Right renal pelvis (tissue), 4 donors: ENCODE data around the gene APOL2. TPM values are rescaled to one million over a fixed set of nuclear protein-coding genes. Genes with fewer than 3 reads are reported as not detected.
"Not testable (repeated sequence)": the region's sequence is repeated elsewhere in the genome, so short reads cannot be mapped to it uniquely, and the experiment has no call there.

Experiments
- DNase-seq, 4 donors: peaks; one replicate each; pipeline ENCODE4 v3.0.0-alpha.2; 2013; ENCODE audit warnings: low read depth in 4 of 4, low spot score in 3 of 4, missing footprints in 1 of 4
- polyA plus RNA-seq, 4 donors: library from polyadenylated mRNA; unstranded; fragments of 120-200 nt; gene quantifications; one replicate each; pipeline ENCODE4 v1.2.1, GENCODE V29; 2013; ENCODE audit not compliant: insufficient read length in 4 of 4

APOL2 gene
- polyA plus RNA-seq, 4 donors, result 22.2 to 30.6 (median 28.0) TPM

DNA sequence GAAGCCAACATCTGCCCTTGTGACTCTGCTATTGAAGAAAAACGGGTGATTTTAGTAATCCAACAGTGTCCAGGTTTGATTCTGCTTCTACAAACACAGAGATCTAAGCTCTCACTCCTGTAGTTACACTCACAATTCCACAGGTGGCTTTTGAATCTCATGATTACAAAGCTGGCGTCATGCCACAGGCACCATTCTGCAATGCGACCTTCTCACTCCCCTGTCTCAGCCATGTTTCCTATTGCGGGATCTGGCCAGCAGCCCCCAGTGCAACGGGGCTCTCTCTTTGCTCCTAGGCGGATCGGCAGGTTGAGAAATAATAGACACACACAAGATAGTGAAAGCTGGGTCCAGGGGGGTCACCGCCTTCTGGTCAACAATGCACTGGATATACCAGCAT, 36.4 kb downstream of the APOL2 start:
- not testable (repeated sequence) for DNase-seq

DNA sequence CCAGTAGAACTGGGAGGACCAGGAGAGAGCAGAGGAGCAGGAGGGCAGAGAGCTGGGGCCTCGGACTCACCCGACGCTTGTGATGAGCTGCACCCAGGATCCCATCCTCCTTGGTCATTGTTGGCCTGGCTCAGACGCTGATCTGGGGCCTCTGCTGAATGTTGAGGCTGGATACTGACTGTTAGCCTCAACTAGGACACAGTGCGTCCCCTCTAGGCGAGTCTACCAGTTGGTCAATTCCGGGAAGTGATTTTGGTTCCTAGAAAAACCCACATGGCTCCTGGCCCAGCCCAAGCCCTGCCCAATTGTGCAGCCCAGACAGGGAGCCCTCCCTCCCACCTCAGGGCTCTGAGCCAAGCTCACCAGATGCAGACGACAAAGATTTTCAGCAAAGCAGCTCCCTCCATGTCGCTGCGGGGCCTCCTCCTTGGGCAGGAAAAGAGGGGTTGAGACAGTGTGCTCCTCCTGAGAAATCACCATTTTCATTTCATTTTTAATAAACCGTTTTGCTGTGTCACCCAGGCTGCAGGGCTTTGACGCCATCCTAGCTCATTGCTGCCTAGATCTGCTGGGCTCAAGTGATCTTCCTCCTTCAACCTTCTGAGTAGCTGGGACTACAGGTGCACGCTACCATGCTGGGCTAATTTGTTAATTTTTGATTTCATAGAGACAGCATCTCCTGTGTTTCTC, 37.6 kb downstream of the APOL2 start, which contains the start of gene APOL4:
Gene APOL4 (minus strand): TSS at position 180 of the 690 bp plus-strand sequence. CDS start 75 bp downstream, at position 105.
- DNase-seq, result no peak

DNA sequence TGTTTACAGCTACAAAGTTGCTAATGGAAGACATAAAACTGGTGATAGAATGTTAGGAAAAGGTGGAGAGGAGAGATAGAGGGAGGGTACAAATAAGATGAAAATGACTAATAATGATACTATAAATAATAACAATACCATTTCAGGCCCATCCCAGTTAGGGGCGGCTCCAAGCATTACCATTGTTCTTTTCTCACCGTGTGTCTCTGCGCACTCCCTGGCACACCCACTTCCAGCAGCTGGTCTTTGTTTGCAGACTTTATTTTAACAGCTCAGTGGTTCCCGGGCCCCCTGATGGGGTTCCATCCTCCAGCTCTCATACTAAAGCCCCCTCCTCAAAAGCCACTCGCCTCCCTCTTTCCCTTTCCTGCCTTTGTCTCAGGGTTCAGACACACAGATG, 38.3 kb downstream of the APOL2 start:
- DNase-seq, result not testable (repeated sequence)

DNA sequence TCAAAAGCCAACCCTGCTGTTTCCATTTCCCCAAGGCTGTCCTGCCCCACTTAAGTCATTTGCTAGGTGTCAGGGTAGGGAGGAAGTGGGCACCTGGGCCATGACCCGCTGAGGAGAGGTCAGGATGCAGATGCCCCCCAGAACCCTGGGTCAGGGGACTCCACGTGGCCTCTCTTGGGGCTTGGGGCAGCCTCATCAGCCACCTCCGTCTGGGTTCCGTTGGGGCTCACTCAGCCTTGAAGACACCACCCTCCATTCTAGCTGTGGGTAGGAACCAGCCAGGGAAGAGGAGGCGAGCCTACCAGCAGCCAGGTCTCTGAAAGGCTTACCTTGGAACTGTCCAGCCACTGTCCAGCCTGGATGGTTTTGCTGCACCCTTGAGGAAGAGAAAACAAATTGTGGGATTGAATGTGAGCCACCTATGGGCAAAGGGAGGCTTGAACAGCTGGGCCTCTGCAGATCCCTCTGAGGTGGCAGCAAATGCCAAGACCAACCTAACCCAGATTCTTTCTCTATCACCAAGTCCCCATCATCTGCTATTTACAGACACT, 40.3 kb downstream of the APOL2 start:
- DNase-seq, result no peak

DNA sequence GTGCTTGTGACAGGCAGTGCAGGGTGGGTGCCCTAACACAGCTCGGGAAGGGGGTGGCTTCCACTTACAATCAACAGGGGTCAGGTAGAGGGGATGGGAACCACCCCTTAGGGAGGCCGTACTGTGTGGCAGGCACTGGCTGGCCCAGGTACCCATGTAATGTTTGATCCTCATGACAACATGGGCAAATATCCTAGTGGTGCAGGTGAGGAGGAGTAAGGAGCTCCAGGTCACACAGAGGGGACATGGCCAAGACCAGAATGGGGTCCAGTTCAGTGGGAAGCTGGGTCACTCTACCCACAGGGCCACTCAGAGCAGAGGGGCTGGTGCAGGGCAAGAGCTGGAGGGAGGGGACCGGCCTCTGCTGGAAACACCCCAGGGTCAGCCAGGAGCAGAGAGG, 40.8 kb downstream of the APOL2 start:
- DNase-seq, result no peak

DNA sequence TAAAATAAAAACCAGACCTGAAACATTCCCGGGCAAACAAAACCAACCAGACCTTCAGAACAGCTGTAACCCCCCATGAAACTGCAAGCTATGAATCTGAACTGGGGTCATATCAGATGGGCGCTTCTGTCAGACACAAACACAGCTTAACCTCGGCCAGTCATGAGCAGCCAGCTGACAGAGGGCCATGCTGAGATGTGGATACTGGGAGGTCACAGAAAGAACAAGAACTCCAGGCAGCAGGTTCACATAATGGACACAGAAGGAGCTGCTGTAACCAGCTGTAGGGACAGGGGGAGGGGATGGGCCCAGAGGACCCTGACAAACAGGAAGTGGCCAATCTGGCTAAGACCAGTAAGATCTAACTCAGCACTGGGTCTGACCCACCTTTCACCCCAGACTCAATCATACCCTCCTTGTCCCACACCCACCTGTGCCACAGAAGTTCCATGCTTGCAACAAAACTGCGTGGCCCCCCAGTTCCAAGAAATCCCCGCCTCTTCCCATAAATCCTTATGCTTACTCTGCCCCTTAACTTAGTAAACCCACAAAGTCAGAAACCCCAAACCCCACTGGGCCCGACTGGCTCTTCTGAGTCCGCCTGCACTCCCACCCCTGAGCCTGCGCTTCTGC, 41.7 kb downstream of the APOL2 start:
- no peak for DNase-seq

DNA sequence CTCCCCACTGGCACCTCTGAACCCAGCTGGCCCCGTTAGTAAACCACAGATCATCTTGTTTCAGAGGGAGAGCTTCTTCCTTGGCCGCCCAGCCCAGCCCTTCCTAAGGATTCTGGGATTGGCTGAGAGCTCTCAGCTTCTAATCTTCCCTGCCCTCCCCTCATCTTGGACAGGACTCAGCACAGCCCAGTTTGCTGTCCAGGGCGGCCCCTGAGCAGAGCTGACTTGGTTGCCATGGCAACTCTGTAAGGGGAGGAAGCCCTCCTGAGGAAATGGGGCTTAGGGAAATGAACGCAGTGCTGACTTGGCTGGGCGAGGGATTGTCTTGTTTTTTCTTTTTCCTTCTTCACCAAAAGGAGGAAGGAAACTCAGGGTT, 42.3 kb downstream of the APOL2 start:
- DNase-seq, result peak in 1 of 4 donors; percentile 68

DNA sequence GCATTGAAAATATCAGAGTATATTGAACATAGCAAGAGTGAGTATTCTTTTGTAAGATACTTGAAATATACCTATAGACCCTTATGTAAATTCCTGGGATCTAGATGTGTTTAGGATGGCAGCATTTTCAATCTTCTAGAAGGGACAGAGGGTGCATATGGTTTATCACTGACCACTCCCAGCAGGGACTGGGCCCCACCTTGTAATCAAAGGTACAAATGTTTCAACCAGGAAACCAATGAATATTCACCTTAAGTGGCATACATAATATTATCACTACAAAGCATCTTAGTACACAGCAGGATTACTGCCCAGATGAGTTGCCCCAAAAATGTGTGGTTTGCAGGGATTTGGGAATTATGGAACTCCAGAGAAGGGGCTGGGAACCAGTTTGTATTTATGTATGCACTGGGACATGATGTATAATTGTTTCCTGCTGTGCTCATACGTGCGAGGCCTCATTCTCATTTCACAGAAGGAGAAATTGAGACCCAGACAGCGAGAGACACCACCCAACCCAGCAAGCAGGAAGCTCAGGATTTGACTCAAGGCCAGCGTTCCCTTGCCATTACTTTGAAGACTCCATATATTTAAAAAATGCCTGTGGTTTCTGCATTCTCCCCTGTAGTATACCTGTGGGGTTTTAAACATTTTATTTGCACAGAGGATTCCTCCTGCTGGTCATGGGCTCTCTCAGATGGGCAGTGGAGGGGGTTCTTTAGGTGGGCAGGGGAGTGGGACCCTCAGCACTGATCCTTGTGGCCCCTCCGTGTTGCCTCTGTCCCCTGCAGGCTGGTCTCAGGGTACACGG, 42.9 kb downstream of the APOL2 start:
- no peak for DNase-seq

DNA sequence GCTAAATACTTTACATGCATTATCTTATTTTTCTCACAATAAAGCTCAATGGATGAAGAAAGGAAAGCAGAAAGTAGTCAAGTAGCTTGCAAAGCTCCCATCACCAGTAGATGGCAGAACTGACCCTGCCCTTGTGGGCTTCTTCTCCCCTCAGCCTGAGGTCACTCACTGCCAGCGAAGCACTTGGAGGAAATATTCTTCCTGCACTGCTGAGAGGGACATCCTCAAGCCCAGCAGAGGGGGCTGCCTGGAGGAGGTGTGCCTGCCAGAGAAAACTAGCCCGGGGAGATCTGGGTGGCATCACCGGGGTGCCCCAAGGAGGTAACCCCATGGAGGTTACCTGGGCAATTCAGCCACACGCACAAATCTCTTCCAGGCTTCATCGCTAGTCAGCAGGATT, 44.4 kb downstream of the APOL2 start:
- DNase-seq, result peak in 1 of 4 donors; percentile 48

DNA sequence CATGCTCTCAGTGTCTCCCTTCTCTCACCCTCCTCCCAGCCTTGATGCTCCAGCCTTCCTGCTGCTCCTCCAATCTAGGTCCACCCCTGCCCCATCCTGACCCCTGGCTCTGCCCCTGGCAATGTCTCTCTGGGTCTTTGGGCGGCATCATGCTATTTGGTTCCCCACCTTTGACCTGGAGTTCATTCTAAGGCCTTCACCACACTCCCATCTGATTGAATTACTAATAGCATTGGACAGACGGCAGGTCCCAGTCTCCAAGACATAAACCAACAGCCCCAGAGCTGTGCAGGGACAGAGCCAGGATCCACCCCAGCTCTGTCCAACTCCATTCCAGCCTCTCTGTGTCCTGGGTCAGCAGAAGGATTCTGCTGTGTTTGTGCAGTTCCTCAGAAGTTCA, 44.9 kb downstream of the APOL2 start:
- DNase-seq, result no peak

DNA sequence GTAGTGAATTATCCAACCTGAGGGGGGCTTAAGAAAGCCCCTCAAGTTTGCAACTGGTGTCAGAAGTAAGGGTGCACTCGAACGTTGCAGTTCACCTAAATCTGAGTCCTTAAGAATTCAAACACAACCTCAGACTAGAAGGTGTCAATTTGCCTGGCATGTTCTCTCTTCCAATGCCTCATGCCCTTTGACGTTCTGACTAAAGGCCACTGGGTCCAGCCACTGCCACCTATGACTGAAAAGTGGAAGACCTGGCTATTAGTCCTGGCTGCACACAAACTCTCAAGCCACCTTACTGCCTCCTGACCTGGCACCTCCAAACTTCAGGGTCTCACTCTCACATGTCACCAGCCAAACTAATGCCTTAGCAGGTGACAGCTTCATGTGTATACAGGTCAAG, 45.8 kb downstream of the APOL2 start:
- DNase-seq, result no peak

DNA sequence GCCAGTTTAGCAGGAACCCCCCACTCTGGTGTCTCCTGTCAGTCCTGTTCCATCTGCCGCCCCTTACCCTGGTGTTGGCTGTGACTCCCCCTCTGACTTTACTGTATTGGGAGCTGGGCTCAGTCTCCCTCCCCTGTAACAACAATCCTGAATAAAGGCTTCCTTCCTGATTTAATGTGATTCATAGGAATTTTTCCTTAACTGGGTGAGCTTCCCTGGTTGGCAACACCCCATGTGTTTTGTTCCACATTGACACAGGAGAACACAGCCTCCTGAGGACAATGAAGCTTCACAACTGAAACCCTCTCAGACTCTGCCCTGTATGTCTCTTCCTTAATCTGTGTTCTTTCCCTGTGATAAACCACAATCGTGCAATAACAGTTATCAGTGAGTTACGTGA, 46.2 kb downstream of the APOL2 start:
- DNase-seq, result no peak

DNA sequence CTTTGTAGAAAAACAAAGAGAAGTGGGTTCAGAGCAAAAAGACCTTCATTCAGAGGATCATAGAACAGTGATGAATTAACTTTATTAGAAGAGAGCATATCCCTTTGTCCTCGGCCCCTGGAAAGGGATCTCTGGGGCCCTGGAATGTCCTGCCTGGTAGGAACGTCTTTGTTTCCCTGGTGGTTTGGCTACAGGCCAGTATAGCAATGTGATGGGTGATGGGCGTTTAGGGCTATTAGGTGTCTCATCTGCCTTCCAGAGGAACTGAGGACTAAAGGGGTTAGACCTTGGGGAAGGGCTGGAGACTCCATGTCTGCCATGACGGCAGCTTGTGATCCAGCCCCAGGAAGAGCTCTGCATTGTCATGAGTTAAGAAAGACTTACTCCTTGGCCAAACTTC, 46.8 kb downstream of the APOL2 start:
- DNase-seq, result no peak

DNA sequence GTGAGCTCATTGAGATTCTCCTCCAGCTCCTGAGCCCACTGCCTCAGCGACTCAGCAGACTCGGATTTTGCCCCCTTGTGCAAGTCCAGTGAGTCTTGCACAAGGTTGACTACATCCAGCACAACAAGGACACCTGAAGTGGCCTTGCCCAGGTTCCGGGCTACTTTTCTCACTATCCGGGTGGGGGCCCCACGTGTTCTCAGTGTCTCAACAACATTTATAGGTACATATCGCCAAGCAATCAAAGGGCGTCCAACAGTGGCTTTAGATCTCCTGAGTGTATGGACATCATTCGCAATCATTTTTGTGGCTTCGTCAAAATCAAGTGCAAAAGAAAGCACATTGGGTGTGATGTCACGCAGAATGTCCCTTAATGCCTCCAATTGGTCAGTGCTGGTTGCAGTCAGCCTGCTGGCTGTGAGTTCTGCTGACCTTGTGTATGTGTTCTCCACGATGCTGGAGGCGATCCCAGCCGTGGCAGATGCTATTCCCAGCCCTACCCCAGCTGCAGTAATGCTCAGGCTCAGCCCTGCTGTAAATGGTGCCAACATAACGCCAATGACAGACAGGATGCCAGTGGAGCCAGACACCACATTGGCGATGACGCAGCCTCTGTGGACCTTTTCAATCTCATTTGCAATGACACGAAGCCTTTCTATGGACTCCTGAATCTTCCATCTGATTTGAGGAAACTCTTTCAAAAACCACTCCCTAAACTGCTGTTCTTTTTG, 48.1 kb downstream of the APOL2 start:
- no peak for DNase-seq

DNA sequence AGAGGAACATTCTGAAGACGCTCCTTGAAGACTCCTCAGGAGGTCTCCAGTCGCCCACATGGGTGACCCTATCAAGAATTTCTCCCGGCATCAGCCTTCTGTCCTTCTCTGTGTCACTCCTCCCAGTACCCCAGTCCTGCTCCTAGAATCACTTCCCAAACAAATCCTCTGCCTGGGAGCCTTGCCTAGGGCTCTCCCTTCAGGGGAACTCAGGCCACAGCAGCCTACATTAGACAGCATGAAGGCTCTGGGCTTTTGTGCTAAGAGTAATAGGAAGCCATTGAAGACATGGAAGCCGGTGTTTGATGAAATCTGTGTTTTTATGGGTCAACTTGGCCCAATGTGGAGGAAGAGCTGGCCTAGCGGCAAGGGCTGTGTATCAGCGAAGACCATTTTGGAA, 51.5 kb downstream of the APOL2 start:
- not testable (repeated sequence) for DNase-seq

DNA sequence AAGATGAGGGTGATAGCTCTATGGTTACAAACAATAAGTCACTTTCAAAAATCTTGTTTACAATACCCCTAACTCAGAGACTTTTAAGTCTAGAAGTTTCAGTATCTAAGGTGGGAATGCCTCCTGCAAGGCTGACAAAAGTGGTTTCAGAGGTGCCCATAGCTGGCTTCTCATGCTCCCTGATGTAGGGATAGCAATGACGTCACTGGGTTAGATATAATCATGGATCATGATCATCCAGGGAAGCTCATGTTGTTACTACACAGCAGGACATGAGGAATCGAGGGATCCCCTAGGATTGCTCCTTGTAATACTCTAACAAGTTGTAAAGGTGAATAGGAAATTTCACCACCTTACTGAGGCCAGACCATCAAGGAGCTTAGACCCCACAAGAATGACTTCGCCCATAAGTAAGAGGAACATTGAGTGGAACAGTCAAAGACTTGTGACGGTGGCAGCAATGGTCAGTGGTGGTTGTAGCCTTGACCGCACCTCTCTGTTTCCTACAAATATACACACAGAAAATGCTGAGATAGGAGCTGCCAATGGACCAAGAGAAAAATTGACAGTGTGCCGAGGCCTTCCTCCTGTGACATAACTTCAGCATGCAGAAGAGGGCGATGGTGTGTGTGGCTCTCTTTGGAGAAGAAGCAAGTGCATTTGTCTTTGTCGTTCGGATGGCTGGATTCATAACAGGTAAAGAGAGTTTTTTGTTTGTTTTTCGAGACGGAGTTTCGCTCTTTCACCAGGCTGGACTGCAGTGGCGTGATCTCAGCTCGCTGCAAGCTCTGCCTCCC, 53.3 kb downstream of the APOL2 start:
- DNase-seq, result no peak

DNA sequence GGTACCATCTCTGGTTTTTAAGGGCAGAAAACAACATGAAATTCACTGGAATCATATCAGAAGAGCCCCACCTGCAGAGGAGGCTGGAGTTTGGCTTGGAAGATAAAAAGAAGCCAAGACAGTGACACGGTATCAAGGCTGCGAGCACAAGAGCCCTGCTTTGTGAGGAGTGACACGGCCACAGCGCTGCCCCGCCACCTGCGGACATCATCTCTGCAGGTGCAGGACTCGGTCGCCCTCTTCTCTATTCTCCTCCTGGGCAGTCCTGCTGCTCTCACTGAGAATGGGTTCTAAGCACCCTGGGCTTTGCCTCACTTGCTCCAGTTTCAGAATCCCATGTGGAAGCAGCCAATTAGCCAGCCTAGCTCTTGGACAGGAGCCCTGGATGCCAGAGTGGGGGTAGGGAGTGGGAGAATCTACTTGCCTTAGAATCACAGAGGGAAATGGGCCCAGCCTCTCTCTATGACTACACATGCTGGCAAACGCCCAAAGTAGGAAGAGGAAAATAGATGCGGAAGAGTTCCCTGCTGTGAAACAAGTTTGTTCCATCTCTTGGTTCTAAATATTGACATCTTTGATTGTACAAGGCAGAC, 54.8 kb downstream of the APOL2 start:
- no peak for DNase-seq

DNA sequence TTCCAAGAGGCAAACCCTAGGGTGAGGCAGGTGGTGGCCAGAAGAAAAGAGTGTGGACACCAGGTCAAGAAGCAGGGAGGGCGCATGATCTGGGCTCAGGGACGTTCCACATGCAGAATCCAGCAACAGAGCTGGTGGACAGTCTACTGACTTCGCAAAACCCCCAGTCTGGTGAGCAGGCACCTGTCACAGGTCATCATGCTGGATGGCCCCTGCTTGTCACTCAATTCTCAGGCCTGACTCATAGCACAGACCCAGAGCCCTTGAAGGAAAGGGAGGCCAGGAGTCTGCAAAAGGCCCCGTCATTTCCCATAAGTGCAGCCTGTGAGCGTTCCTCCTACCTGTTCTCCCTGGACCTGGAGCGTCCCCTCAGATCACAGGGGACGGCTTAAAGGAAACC, 55.9 kb downstream of the APOL2 start:
- DNase-seq, result no peak

DNA sequence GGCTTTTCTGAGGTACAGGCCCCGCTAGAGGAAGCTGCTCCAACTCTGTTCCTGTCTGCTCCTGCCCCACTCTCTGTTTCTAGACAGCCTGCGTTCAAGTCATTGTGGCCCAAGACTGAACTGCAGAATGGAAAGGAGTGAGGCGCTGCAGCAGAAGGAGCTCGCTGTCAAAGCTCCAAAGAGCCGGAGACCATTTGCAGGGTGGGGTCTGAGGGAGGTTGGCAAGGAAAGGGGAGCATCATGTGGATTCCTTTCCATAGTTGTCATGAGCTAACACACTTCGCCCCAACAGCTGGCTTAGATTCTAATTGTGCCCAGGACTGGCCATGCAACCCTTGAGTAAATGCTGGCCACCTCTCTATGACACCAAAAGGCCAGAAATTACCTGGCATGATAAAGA, 56.5 kb downstream of the APOL2 start:
- DNase-seq, result no peak
